GM23248 (cell line): Measurements from ENCODE around the gene FXR2. TPM values are rescaled to one million over a fixed set of nuclear protein-coding genes. Genes with fewer than 3 reads are reported as not detected.

ENCODE experiments used
- DNase-seq: peaks from one replicate; pipeline ENCODE4 v3.0.0-alpha.2; 2015
- H2AFZ ChIP-seq: fragments of 200-600 bp; sonication (generic); 2 replicates; pipeline ENCODE4 v1.6.1; 2016; ENCODE audit warnings: antibody characterized with exemption
- H3F3A ChIP-seq: fragments of 200-600 bp; sonication (generic); 2 replicates; pipeline ENCODE4 v1.6.1; 2016; ENCODE audit warnings: mild to moderate bottlenecking, antibody characterized with exemption, mixed run types; ENCODE audit not compliant: insufficient read depth
- H3K27ac ChIP-seq: fragments of 200-600 bp; sonication (generic); 2 replicates; pipeline ENCODE4 v1.5.1; 2016; ENCODE audit warnings: mild to moderate bottlenecking
- H3K27me3 ChIP-seq: fragments of 200-600 bp; sonication (generic); replicated peaks from 2 replicates; pipeline ENCODE4 v1.6.1; 2016; ENCODE audit warnings: mild to moderate bottlenecking; ENCODE audit not compliant: insufficient read depth
- H3K36me3 ChIP-seq: fragments of 200-600 bp; sonication (generic); 2 replicates; pipeline ENCODE4 v1.6.1; 2016; ENCODE audit warnings: low read depth, mild to moderate bottlenecking
- H3K4me1 ChIP-seq: fragments of 200-600 bp; sonication (generic); 2 replicates; pipeline ENCODE4 v1.6.1; 2016; ENCODE audit warnings: mild to moderate bottlenecking; ENCODE audit not compliant: insufficient read depth
- H3K4me2 ChIP-seq: fragments of 200-600 bp; sonication (generic); one replicate; pipeline ENCODE4 v1.6.1; 2016; ENCODE audit warnings: mild to moderate bottlenecking; ENCODE audit not compliant: unreplicated experiment
- H3K4me3 ChIP-seq: fragments of 200-600 bp; sonication (generic); 2 replicates; pipeline ENCODE4 v1.5.1; 2016; ENCODE audit warnings: mild to moderate bottlenecking
- H3K79me2 ChIP-seq: fragments of 200-600 bp; sonication (generic); 2 replicates; pipeline ENCODE4 v1.6.1; 2016; ENCODE audit warnings: mild to moderate bottlenecking; ENCODE audit not compliant: insufficient read depth
- H3K9ac ChIP-seq: fragments of 200-600 bp; sonication (generic); 2 replicates; pipeline ENCODE4 v1.6.1; 2016; ENCODE audit warnings: mild to moderate bottlenecking
- H3K9me2 ChIP-seq: fragments of 200-600 bp; sonication (generic); 2 replicates; pipeline ENCODE4 v1.6.1; 2016; ENCODE audit warnings: mixed run types, mild to moderate bottlenecking, moderate library complexity; ENCODE audit not compliant: insufficient read depth
- H3K9me3 ChIP-seq: fragments of 200-600 bp; sonication (generic); one replicate; pipeline ENCODE4 v1.6.1; 2017; ENCODE audit warnings: low read depth
- H4K20me1 ChIP-seq: fragments of 200-600 bp; sonication (generic); 2 replicates; pipeline ENCODE4 v1.6.0; 2016; ENCODE audit not compliant: insufficient read depth
- EZH2 ChIP-seq: fragments of 200-600 bp; sonication (generic); IDR thresholded peaks from 2 replicates; pipeline ENCODE4 v1.6.1; 2018; ENCODE audit warnings: antibody characterized with exemption, mild to moderate bottlenecking; ENCODE audit not compliant: insufficient read depth, poor library complexity, severe bottlenecking
- EZH2phosphoT487 ChIP-seq: fragments of 200-600 bp; sonication (generic); IDR thresholded peaks from 2 replicates; pipeline ENCODE4 v1.6.1; 2018; ENCODE audit warnings: antibody characterized with exemption, moderate library complexity, mild to moderate bottlenecking, low read depth; ENCODE audit not compliant: insufficient read depth
- WGBS, 2 experiments: methylation state at CpG; one replicate each; pipeline ENCODE4 v1.1.6; 2015 to 2017; ENCODE audit warnings: low lambda C conversion rate in 2 of 2, low coverage in 1 of 2; ENCODE audit errors: missing lambda C conversion rate in 2 of 2; 5-methylcytosine and 5-hydroxymethylcytosine counted together
- in situ Hi-C: fragments of 300-500 bp; cut with MboI; formaldehyde crosslinking; loops from 2 replicates; pipeline ENCODE4 v1.15.0; 2020
- polyA plus RNA-seq: library from polyadenylated mRNA; unstranded; fragments of >200 nt; fragmentation: Nextera tagmentation; extraction: Ambion mirVana; gene quantifications from 2 replicates; pipeline ENCODE4 v1.2.1, GENCODE V29; 2016
- total RNA-seq: library from RNA; depleted of rRNA; stranded (reverse); fragments of >200 nt; shearing (Covaris generic); gene quantifications from 2 replicates; pipeline ENCODE4 v1.2.3, GENCODE V29; 2014

Gene FXR2
- total and polyA plus RNA-seq, 2 experiments from 2014 or later, result 10.9 to 57.1 TPM

DNA sequence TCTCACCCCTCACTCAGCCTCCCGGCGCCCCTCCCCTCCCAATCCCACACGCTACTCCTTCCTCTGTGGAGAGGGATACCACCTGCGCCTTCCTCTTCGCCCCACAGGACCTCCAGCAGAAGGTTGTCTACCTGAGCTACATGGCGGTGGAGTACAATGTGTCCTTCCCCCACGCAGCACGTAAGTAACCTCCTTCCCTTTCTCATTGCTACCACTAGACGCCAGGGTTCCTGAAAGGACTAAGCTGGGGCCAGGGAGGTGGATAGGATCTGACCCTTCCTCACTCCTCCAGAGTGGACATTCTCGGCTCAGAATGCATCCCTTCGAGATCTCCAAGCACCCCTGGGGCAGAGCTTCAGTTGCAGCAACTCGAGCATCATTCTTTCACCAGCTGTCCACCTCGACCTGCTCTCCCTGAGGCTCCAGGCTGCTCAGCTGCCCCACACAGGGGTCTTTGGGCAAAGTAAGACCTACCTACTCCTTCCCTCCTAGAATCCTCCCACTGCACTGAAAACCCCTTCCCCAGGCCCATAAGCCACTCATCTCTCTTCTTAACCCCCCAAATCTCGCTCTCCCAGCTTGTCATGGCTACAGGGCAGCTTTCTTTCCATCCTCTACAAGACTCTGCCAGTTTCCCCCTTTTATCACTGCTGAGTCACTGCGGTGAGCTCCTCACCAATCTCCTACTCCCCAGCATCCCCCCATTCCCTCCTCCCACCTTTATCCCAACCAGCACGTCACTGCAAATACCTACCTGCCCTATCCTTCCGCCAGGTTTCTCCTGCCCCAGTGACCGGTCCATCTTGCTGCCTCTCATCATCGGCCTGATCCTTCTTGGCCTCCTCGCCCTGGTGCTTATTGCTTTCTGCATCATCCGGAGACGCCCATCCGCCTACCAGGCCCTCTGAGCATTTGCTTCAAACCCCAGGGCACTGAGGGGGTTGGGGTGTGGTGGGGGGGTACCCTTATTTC lies 33.8 kb downstream of the FXR2 start:
- Histone ChIP-seq H2AFZ (no peak overlapping the region), H4K20me1 (peaks cover 12% of the 10 kb centered on the region), H3K4me1 (peaks cover 44% of the 10 kb centered on the region), H3K4me2 (no peak overlapping the region), H3K9ac (no peak overlapping the region; the same call in 1 of the 2 replicates), H3F3A (peaks cover 50% of the 10 kb centered on the region), H3K79me2 (peaks cover 75% of the 10 kb centered on the region), H3K27ac (peak overlapping the region; percentile 8; the same call in 1 of the 2 replicates), H3K27me3 (no peaks in the 10 kb centered on the region), H3K9me3 (no peaks in the 10 kb centered on the region), H3K36me3 (peaks cover 26% of the 10 kb centered on the region), H3K9me2 (no peaks in the 10 kb centered on the region), H3K4me3 (no peak overlapping the region)
- in situ Hi-C loops, result no loop called here
- TF ChIP-seq EZH2, result no peak
- TF ChIP-seq EZH2phosphoT487, result no peak
- WGBS, 2 experiments, result 80% methylated on average over 23 of the region's 23 CpGs
- no peak for DNase-seq

DNA sequence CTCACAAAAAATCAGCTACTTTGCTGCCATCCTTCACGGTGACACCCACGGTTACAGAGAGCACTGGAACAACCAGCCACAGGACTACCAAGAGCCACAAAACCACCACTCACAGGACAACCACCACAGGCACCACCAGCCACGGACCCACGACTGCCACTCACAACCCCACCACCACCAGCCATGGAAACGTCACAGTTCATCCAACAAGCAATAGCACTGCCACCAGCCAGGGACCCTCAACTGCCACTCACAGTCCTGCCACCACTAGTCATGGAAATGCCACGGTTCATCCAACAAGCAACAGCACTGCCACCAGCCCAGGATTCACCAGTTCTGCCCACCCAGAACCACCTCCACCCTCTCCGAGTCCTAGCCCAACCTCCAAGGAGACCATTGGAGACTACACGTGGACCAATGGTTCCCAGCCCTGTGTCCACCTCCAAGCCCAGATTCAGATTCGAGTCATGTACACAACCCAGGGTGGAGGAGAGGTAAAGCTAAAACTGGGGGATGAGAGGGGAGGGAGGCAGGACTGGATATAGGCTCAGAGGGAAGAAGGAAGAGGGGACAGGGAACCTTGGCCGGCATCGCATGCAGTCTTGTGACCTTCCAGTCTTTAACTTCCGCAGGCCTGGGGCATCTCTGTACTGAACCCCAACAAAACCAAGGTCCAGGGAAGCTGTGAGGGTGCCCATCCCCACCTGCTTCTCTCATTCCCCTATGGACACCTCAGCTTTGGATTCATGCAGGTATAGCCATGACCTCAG lies 34.7 kb downstream of the FXR2 start:
- peak overlapping the region; percentile 80 for H3K9ac ChIP-seq
- H3K27me3 ChIP-seq, result no peaks in the 10 kb centered on the region
- no peaks in the 10 kb centered on the region for H3K9me3 ChIP-seq
- H3F3A ChIP-seq, result peaks cover 51% of the 10 kb centered on the region
- H2AFZ ChIP-seq, result no peak overlapping the region
- H3K4me2 ChIP-seq, result peak overlapping the region; percentile 55
- H3K9me2 ChIP-seq, result no peaks in the 10 kb centered on the region
- H3K36me3 ChIP-seq, result peaks cover 35% of the 10 kb centered on the region
- no peak for TF ChIP-seq EZH2phosphoT487
- H3K79me2 ChIP-seq, result peaks cover 75% of the 10 kb centered on the region
- WGBS, 2 experiments, result 75 to 86% methylated on average over 11 to 12 of the region's 12 CpGs
- H3K27ac ChIP-seq, result peak overlapping the region; percentile 96
- DNase-seq, result no peak
- peaks cover 52% of the 10 kb centered on the region for H3K4me1 ChIP-seq
- peak overlapping the region; percentile 48 for H3K4me3 ChIP-seq
- H4K20me1 ChIP-seq, result peaks cover 21% of the 10 kb centered on the region
- in situ Hi-C loops, result no loop called here

DNA sequence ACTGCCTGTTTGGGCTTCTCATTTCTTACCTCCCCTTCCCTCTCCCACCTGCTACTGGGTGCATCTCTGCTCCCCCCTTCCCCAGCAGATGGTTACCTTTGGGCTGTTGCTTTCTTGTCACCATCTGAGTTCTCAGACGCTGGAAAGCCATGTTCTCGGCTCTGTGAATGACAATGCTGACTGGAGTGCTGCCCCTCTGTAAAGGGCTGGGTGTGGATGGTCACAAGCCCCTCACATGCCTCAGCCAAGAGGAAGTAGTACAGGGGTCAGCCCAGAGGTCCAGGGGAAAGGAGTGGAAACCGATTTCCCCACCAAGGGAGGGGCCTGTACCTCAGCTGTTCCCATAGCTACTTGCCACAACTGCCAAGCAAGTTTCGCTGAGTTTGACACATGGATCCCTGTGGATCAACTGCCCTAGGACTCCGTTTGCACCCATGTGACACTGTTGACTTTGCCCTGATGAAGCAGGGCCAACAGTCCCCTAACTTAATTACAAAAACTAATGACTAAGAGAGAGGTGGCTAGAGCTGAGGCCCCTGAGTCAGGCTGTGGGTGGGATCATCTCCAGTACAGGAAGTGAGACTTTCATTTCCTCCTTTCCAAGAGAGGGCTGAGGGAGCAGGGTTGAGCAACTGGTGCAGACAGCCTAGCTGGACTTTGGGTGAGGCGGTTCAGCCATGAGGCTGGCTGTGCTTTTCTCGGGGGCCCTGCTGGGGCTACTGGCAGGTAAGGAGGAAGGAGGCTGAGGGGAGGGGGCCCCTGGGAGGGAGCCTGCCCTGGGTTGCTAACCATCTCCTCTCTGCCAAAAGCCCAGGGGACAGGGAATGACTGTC lies 35.5 kb downstream of the FXR2 start, which contains the start of gene CD68:
Gene CD68, plus strand, starts transcription at position 638 of the 833 bp plus-strand sequence. Its CDS starts 40 bp downstream, at position 678.
- Histone ChIP-seq H4K20me1 (peaks cover 29% of the 10 kb centered on the region), H2AFZ (no peak within 1 kb of the TSS)

More for the DNA sequence above, 35.5 kb downstream of the FXR2 start, which contains the start of gene CD68:
- in situ Hi-C loops, result no loop called here
- peak within 1 kb of the TSS; percentile 55 for H3K4me2 ChIP-seq
- no peaks in the 10 kb centered on the region for H3K9me2 ChIP-seq
- DNase-seq, result peak; percentile 98
- no peak for TF ChIP-seq EZH2
- TF ChIP-seq EZH2phosphoT487, result no peak
- no peaks in the 10 kb centered on the region for H3K9me3 ChIP-seq
- peaks cover 51% of the 10 kb centered on the region for H3K4me1 ChIP-seq
- peak within 1 kb of the TSS; percentile 48 for H3K4me3 ChIP-seq
- H3K27ac ChIP-seq, result peak within 1 kb of the TSS; percentile 96
- peak within 1 kb of the TSS; percentile 80 for H3K9ac ChIP-seq
- peaks cover 57% of the 10 kb centered on the region for H3F3A ChIP-seq
- H3K36me3 ChIP-seq, result peaks cover 40% of the 10 kb centered on the region
- WGBS, 2 experiments, result 1 to 2% methylated on average over 7 of the region's 7 CpGs
- H3K27me3 ChIP-seq, result no peaks in the 10 kb centered on the region
- peaks cover 75% of the 10 kb centered on the region for H3K79me2 ChIP-seq
